Posterior vena cava (tissue), 2 donors: ENCODE measurements around the gene GLCE. TPM values are rescaled to one million over a fixed set of nuclear protein-coding genes. Genes with fewer than 3 reads are reported as not detected.
"Not testable (repeated sequence)": the region's sequence is repeated elsewhere in the genome, so short reads cannot be mapped to it uniquely, and the experiment has no call there.

Experiments used
- DNase-seq: peaks from one replicate; pipeline ENCODE4 v3.0.0-alpha.2; 2020; ENCODE audit warnings: low spot score
- intact Hi-C, 2 donors: fragments of 100-400 bp; cut with DNase I; formaldehyde crosslinking; loops; one replicate each; pipeline versions ENCODE4 v1.14.1 to v1.14.2; 2022 to 2023
- total RNA-seq, 2 donors: library from RNA; stranded (reverse); fragmentation: NEBNext Ultra II Directional; extraction: Animal tissue kit (Norgen Biotek cat#: 25700); gene quantifications; one replicate each; pipeline ENCODE4 v1.2.1, GENCODE V29; 2021
- donor health status: DM: yes; HTN: yes; CAD: no.
- donor health status: DM: yes; HTN: yes; CAD: no.

Gene GLCE
- total RNA-seq, 2 donors from 2014 or later = 9.5 to 11.1 TPM

GRCh38 chr15:69154078-69154477 is 6.4 kb upstream of the GLCE start:
- intact Hi-C loops = no loop called here
- no peak for DNase-seq

GRCh38 chr15:69154684-69155083 is 5.8 kb upstream of the GLCE start:
- intact Hi-C loops = no loop called here
- no peak for DNase-seq

GRCh38 chr15:69156736-69157381 is 3.6 kb upstream of the GLCE start:
- intact Hi-C loops = no loop called here
- no peak for DNase-seq

GRCh38 chr15:69158201-69158842 is 2.1 kb upstream of the GLCE start:
- no peak for DNase-seq
- intact Hi-C loops = no loop called here

GRCh38 chr15:69158843-69159240 is 1.6 kb upstream of the GLCE start:
- intact Hi-C loops = no loop called here
- no peak for DNase-seq

- intact Hi-C loops = no loop called here
- DNase-seq = no peak
Observed at GRCh38 chr15:69159805-69160140, 662 bp upstream of the GLCE start.

GRCh38 chr15:69161079-69161877 is 843 bp downstream of the GLCE start:
- DNase-seq = no peak
- intact Hi-C loops = no loop called here

- intact Hi-C loops = no loop called here
- DNase-seq = no peak
Observed at GRCh38 chr15:69161878-69162213, 1.4 kb downstream of the GLCE start.

GRCh38 chr15:69163141-69163669 is 2.8 kb downstream of the GLCE start:
- no peak for DNase-seq
- intact Hi-C loops = no loop called here

GRCh38 chr15:69164807-69165636 is 4.6 kb downstream of the GLCE start:
- no peak for DNase-seq
- intact Hi-C loops = no loop called here

GRCh38 chr15:69165637-69166025 is 5.2 kb downstream of the GLCE start:
- DNase-seq = no peak
- intact Hi-C loops = no loop called here

- no peak for DNase-seq
- intact Hi-C loops = no loop called here
Observed at GRCh38 chr15:69167218-69167846, 6.9 kb downstream of the GLCE start.

GRCh38 chr15:69168361-69168760 is 7.9 kb downstream of the GLCE start:
- intact Hi-C loops, DNase-seq: not testable (repeated sequence)

GRCh38 chr15:69169540-69169939 is 9.1 kb downstream of the GLCE start:
- DNase-seq, intact Hi-C loops: not testable (repeated sequence)

GRCh38 chr15:69170597-69170996 is 10.2 kb downstream of the GLCE start:
- DNase-seq = no peak
- intact Hi-C loops = no loop called here

- no peak for DNase-seq
- intact Hi-C loops = no loop called here
Observed at GRCh38 chr15:69172847-69173246, 12.4 kb downstream of the GLCE start.

GRCh38 chr15:69175536-69175935 is 15.1 kb downstream of the GLCE start:
- no peak for DNase-seq
- intact Hi-C loops = no loop called here

- intact Hi-C loops = no loop called here
- no peak for DNase-seq
Observed at GRCh38 chr15:69181424-69181823, 21.0 kb downstream of the GLCE start.

- no peak for DNase-seq
- intact Hi-C loops = no loop called here
Observed at GRCh38 chr15:69185216-69185615, 24.8 kb downstream of the GLCE start.
